Stimulated activated CD4-positive, alpha-beta T cell treated with anti-CD3 and anti-CD28 coated beads, Interleukin-1b, Interleukin-23, amount 100 ng/mL, for 1 hour (primary cell): ENCODE measurements around the gene SLX4IP.

Experiments
- DNase-seq, 2 donors: peaks; one replicate each; pipeline ENCODE4 v3.0.0-alpha.2; 2020; ENCODE audit warnings: low read depth in 2 of 2

The SLX4IP gene

GRCh38 chr20:10521068-10521831 is 86.1 kb downstream of the SLX4IP start:
- DNase-seq, result no peak

- DNase-seq, result no peak
Observed at GRCh38 chr20:10521836-10522235, 86.7 kb downstream of the SLX4IP start.

DNA sequence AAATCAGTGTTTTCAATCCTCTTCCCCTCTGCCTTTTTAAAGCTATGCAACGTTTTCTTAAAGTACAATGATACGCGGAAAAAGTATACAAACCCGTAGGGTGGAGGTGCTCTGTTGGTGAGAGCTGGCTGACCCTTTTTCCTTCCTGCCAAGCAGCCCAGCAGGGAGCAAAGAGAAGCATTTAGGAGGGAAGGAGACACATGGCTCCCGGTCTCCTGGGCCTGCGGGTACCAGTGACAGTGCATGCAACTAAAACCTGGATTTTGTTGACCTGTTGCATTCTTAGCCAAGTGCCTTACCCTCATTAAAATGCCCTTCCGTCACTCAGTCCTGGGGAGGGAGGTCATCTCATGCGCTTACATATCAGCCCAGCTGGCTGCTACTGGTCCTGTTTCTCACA is 87.2 kb downstream of the SLX4IP start:
- no peak for DNase-seq

DNA sequence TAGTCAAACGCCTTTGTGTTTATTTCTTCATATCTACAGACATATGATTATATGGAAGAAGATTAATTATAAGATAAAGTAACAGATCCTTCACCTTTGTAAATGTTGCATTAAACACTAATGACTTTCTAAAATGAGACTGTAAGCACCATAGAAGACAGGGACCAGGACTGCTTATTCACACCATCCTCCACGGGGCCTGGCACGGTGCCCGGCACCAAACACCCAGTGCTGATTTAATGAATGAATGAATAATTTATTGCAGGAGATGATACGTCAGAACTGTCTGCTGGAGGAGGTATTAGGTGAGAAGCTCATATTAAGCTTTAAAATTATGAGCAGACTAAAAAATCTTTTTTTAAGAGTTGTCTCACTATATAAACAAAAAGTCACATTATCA is 88.3 kb downstream of the SLX4IP start:
- no peak for DNase-seq

GRCh38 chr20:10524034-10524476 is 89.0 kb downstream of the SLX4IP start:
- DNase-seq, result no peak

- no peak for DNase-seq
Observed at GRCh38 chr20:10524643-10525042, 89.5 kb downstream of the SLX4IP start.

GRCh38 chr20:10527781-10528180 is 92.7 kb downstream of the SLX4IP start:
- DNase-seq, result no peak

- DNase-seq, result no peak
Observed at GRCh38 chr20:10530883-10531282, 95.8 kb downstream of the SLX4IP start.

GRCh38 chr20:10531848-10532247 is 96.7 kb downstream of the SLX4IP start:
- no peak for DNase-seq

DNA sequence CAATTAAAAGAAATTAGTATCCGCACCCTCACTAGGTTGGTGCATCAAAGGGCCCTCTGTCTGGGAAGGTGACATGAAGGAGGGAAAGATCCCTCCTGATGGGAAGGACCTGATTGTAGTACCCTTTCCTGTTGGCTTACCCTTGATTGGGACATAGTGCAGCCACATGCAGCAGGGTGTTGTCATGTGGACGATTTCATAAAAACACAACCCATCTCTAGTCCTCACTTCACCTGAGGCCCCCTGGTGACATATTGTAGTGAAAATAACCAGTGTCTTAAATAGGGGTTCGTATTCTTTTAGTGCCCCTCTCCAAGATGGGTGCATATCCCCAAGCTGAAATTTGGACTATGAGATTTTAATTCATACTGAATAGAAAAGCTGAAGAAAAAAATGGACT is 97.3 kb downstream of the SLX4IP start:
- no peak for DNase-seq

DNA sequence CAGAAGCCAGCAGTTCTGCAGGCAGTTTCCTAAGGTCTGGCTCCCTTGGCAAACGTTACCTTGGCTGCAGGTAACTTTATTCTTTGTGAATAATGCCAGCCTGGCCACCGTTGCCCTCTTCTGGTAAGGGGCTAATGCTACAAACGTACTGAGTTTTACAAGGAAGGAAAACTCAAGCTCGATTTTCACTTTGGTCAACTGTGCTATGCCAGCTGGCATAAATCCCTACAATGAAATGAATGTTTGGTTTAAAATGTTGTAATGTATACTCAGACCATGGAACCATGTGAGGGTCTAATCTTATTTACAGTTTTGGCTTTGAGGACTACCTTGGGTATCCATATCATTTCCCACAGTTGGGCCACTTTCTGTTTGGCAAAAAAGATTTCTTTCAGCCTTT is 101.4 kb downstream of the SLX4IP start:
- DNase-seq, result no peak

GRCh38 chr20:10537850-10538480 is 102.9 kb downstream of the SLX4IP start:
- DNase-seq, result no peak

- no peak for DNase-seq
Observed at GRCh38 chr20:10538768-10539167, 103.7 kb downstream of the SLX4IP start.

- DNase-seq, result no peak
Observed at GRCh38 chr20:10539818-10540553, 104.9 kb downstream of the SLX4IP start.

DNA sequence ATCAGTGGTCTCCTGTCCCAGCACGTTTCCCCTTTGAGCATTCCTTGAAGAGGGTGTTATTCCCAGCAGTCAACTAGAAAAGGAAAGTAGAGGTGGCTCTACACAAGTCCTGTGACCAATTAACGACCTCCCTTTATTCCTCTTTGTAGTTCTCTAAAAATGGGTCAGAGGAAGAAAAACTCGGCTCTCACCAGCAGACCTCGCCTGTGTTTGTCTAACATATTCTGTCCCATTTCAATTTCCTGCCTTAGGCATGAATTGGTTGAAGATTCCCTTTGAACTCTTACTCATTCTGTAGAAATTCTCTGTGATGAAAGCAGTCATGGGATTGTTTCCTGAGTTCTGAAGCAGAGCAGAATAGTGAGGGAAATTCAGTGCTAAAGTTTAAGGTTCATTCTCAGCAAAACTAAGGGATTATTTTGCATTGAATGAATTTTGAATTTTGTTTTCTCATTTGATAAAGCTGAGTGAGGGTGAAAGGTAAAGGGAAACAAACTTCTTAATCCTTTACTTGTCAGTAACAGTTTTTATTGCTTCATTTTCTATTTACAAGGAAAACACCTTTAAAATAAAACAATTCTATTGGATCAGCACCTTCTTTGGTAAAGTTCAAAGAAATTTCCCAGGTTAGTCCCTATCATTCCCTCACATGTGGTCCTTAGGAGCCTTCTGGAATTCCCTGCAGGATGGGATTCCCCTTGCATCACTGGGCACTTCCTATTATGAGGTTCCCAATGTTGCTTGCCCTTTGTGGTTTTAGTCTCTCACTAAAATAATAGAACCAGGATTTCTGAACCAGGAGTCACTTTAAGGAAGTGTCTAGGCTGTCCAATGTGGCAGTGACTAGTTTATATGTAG is 105.8 kb downstream of the SLX4IP start:
- DNase-seq, result no peak

- no peak for DNase-seq
Observed at GRCh38 chr20:10541668-10542411, 106.7 kb downstream of the SLX4IP start.

DNA sequence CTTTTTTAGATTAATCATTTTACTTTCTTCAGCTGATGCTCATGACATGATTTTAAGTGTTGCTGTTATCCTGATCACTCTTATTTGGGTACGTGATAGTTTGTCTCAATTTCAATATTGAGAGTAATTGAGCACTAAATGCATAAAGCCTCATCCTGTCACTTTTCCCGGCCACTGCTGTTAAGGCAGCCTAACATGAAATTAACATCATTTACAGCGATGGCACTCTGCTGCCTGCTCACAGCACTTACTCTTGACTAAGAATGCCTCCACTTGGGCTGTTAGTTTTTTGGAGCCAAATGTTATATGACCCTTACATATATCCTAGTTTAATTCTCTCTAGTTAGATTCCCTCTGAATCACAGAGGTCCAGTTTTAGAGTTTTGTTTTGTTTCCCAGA is 107.3 kb downstream of the SLX4IP start:
- DNase-seq, result no peak

DNA sequence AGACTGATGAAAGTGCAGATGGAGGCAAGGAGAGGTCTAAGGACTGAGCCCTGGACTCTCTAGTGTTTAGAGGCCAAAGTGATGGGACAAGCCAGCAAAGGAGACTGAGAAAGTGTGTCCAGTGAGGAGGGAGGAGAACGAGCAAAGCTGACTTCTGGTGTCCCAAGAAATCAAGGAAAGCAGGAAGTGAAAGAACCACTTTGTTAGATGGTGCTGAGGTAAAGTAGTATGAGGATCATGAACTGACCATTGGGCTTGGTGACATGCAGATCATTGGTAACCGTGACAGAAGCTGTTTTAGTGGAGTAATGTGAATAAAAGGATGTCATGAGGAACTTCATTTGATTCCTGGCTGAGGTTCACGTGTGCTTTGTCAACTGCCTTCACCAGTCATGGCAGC is 108.4 kb downstream of the SLX4IP start:
- no peak for DNase-seq

DNA sequence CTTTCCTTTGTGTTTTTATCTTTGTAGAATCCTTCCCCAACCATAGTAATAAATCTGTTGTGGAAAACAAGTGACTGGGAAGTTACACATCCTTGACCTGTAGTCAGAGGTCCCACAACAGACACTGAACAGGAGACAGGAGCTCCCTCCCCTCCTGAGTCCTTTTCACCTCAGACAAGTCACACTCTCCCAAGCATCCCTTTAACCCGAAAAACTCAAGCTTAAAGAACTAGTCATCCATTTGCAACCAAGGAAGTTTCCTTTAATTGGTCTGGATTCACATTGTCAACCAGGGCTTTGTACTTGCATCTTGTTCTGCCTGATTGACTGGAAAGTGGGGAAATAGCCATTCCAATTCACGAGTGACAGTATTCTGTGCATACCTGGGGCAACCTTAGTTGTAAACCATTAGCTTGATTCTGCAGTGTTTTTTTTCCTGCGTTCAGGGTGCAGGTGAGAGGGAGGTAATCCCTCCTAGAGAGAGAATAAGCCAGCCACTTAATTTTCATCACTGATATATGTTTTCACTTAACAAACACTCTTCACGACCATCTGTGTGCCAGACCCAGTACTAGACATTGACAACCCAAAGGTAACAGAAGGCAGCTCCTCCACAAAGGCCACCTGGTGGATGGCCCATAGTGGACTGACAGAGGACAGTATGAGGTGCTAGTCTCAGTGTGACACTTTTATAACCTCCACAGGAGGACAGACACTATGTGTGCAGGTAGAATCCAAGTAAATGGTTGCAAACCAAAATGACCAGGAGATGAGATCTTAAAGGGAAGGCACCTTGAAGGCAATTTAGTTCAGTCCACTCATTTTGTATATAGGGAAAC is 112.4 kb downstream of the SLX4IP start:
- no peak for DNase-seq

GRCh38 chr20:10549511-10549910 is 114.4 kb downstream of the SLX4IP start:
- DNase-seq, result no peak
